ENCODE results near the gene LRIG2. TPM values are rescaled to one million over a fixed set of nuclear protein-coding genes. Genes with fewer than 3 reads are reported as not detected.

LRIG2 gene
- total RNA-seq, 1 donor from 2014 or later: 17.9 TPM

Other genes with a start within 250 kb of the LRIG2 start
- gene SLC16A1, start 117.0 kb upstream of the LRIG2 start, total RNA-seq: 113 and 130 TPM in 2 replicates